BJ (cell line): ENCODE data around the gene RAPGEF1. TPM values are rescaled to one million over a fixed set of nuclear protein-coding genes. Genes with fewer than 3 reads are reported as not detected.

Experiments used
- CTCF ChIA-PET: fragments of 350-600 bp; formaldehyde crosslinking; extraction: SDS; loops from one replicate; lab custom pipeline; 2021; ENCODE audit warnings: antibody characterized with exemption, inconsistent platforms; lab: Yijun Ruan, JAX
- POLR2A ChIA-PET: fragments of 300-600 bp; sonication (Branson Sonifier 250); formaldehyde crosslinking; extraction: SDS; loops from one replicate; lab custom pipeline; 2021; ENCODE audit warnings: antibody characterized with exemption; lab: Charles Lee
- DNase-seq: peaks from one replicate; pipeline ENCODE4 v3.0.0-alpha.2; 2011; ENCODE audit warnings: low read depth
- H3K27me3 ChIP-seq: 2 replicates; pipeline ENCODE4 v1.6.0; 2011; ENCODE audit warnings: low read length; ENCODE audit not compliant: control insufficient read depth, insufficient read depth
- H3K36me3 ChIP-seq: 2 replicates; pipeline ENCODE4 v1.5.1; 2011; ENCODE audit warnings: low read length; ENCODE audit not compliant: control insufficient read depth, insufficient read depth
- H3K4me3 ChIP-seq: 2 replicates; pipeline ENCODE4 v1.5.1; 2011; ENCODE audit warnings: low read depth, mild to moderate bottlenecking, control low read depth, low read length
- CTCF ChIP-seq: IDR thresholded peaks from 2 replicates; pipeline ENCODE4 v1.5.1; 2011; ENCODE audit warnings: low read depth, mild to moderate bottlenecking, control low read depth, inconsistent platforms, low read length, moderate library complexity; ENCODE audit not compliant: insufficient read depth
- polyA plus RNA-seq: library from polyadenylated mRNA; depleted of rRNA; stranded (reverse); fragments of >200 nt; gene quantifications from 2 replicates; pipeline ENCODE4 v1.2.3, GENCODE V29; 2011

RAPGEF1 gene
- polyA plus RNA-seq, 1 experiment = 31.6 TPM

GRCh38 chr9:131601683-131602181 is 138.1 kb downstream of the RAPGEF1 start:
- Histone ChIP-seq H3K27me3 (no peaks in the 10 kb centered on the region), H3K4me3 (no peak overlapping the region), H3K36me3 (peaks cover 28% of the 10 kb centered on the region)
- TF ChIP-seq CTCF = no peak
- CTCF ChIA-PET = interaction anchor here (0.8 to 6.1 kb wide), 5 partner anchors 9 to 139 kb away, joined by 3 to 35 read pairs (median 4); no protein-coding TSS in a partner anchor
- POLR2A ChIA-PET = no interaction called here
- DNase-seq = no peak

- peaks cover 30% of the 10 kb centered on the region for H3K36me3 ChIP-seq
- H3K4me3 ChIP-seq = no peak overlapping the region
- DNase-seq = no peak
- H3K27me3 ChIP-seq = no peaks in the 10 kb centered on the region
- POLR2A ChIA-PET = no interaction called here
- CTCF ChIA-PET = interaction anchor here (0.9 to 3.9 kb wide), 6 partner anchors 9 to 151 kb away, joined by 3 to 17 read pairs (median 4); partner anchors contain the start of gene RAPGEF1
- TF ChIP-seq CTCF = no peak
Observed at GRCh38 chr9:131598121-131598520, 141.8 kb downstream of the RAPGEF1 start.

DNA sequence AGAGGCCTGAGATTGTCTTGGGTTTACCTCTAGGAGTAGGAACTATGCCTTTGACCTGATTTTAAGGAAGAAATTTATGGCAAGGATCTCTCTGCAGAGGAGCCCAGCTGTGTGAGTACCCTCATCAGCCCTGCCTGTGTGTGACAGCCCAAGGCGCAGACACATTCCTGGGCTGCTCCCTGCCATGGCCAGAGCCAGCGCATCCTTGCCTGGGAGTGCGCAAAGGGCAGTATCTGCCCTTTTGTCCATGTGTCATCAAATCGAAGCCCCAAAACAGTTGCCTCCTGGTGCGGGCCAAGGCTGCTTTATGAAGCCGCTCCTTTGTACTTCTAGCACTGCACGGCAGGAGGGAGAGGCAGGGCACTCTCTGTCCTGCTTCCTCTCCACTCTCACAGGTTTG is 142.6 kb downstream of the RAPGEF1 start:
- H3K4me3 ChIP-seq = no peak overlapping the region
- H3K36me3 ChIP-seq = peaks cover 28% of the 10 kb centered on the region
- ChIA-PET POLR2A (no interaction called here), CTCF (interaction anchor here (0.9 to 3.9 kb wide), 4 partner anchors 11 to 152 kb away, joined by 3 to 17 read pairs (median 4); partner anchors contain the start of gene RAPGEF1)
- no peaks in the 10 kb centered on the region for H3K27me3 ChIP-seq
- no peak for TF ChIP-seq CTCF
- no peak for DNase-seq

DNA sequence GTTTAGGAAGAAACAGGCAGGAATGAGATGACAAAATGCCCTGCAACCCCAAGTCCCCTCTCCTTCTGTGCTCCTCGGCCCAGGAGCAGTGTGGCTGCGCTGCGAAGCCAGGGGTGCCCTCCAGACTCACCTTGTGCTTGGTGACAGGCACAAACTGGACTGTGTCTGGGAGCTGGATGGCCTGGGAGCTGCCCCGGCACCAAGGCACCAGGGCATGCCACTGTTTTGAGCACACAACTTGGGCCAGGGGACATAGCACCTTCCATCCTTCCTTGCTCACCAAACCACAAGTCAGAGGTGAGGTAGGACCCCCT is 143.5 kb downstream of the RAPGEF1 start:
- Histone ChIP-seq H3K4me3 (no peak overlapping the region), H3K36me3 (peaks cover 23% of the 10 kb centered on the region), H3K27me3 (no peaks in the 10 kb centered on the region)
- DNase-seq = no peak
- CTCF ChIA-PET = interaction anchor here (1.1 to 3.9 kb wide), 2 partner anchors 13 to 145 kb away, joined by 3 to 17 read pairs; partner anchors contain the start of gene RAPGEF1
- TF ChIP-seq CTCF = no peak
- POLR2A ChIA-PET = no interaction called here

DNA sequence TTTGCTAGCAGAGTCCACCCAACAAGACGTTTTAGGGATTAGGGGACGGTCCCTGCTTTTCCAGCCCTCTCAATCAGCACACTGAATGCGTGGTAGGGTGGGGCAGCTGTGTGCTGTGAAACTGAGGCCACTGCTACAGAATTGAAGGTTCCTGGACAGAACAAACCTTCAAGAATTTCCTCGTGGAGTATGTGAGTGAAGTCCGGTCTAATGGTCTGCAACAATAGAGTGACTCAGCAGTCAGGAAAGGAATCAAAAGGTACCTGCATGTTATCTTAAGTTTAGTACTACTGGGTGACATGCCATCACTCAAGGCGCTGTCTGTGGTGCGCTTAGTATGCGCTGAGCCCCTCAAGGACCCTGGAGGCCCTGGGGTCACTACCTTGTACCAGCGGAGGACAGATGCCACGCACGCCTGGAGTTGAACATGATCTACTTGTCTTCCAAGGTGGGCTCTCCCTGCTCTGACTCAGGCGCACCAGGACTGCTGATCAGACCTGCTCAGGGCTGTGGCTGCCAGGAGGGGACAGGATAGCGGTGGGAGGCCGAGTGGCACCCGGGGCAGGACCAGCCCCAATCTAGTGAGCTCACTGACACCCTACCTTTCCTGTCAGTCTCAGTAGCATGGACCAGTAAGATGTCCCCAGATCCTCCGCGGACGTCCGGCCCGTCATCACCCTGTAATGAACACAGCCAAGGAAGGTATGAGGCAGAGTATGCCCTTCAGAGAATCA is 144.0 kb downstream of the RAPGEF1 start:
- peaks cover 23% of the 10 kb centered on the region for H3K36me3 ChIP-seq
- TF ChIP-seq CTCF = no peak
- no peak overlapping the region for H3K4me3 ChIP-seq
- no peak for DNase-seq
- ChIA-PET POLR2A (no interaction called here), CTCF (interaction anchor here (1.1 to 8.8 kb wide), 3 partner anchors 13 to 145 kb away, joined by 3 to 227 read pairs (median 17); partner anchors contain the start of gene RAPGEF1)
- H3K27me3 ChIP-seq = no peaks in the 10 kb centered on the region
